Peyer's patch (tissue), 4 donors: ENCODE measurements around the gene PNCK.

Experiments used
- POLR2A ChIP-seq, 2 donors: fragments of 450-650 bp; IDR thresholded peaks; one replicate each; pipeline ENCODE4 v1.5.1; 2017; ENCODE audit warnings: antibody characterized with exemption in 2 of 2, mild to moderate bottlenecking in 2 of 2, moderate library complexity in 2 of 2
- TF ChIP-seq, protein P1 (sequence below), 6 experiments: fragments of 450-650 bp in 4 of 6; fragments of 200-600 bp in 2 of 6; sonication (generic) in 1 of 6; IDR thresholded peaks; one replicate each; pipeline ENCODE4 v1.5.1; 2017 to 2019; ENCODE audit warnings: antibody characterized with exemption in 6 of 6, mild to moderate bottlenecking in 3 of 6, moderate library complexity in 1 of 6

DNA sequence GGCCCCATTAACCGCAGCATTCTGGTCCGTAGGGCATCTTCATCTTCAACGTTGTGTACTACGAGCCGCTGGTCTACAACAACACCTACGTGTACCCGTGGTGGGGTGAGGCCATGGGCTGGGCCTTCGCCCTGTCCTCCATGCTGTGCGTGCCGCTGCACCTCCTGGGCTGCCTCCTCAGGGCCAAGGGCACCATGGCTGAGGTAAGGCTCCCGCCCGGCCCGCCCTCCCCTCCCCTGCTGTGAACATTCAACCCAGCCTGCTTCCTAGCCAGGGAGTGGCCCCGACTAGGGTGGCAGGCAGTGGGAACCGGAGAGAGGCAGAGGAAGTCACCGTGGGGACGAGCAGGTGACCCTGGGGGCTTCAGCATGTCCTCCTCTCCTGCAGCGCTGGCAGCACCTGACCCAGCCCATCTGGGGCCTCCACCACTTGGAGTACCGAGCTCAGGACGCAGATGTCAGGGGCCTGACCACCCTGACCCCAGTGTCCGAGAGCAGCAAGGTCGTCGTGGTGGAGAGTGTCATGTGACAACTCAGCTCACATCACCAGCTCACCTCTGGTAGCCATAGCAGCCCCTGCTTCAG lies 21.2 kb upstream of the PNCK start:
- TF ChIP-seq, protein P1, sequence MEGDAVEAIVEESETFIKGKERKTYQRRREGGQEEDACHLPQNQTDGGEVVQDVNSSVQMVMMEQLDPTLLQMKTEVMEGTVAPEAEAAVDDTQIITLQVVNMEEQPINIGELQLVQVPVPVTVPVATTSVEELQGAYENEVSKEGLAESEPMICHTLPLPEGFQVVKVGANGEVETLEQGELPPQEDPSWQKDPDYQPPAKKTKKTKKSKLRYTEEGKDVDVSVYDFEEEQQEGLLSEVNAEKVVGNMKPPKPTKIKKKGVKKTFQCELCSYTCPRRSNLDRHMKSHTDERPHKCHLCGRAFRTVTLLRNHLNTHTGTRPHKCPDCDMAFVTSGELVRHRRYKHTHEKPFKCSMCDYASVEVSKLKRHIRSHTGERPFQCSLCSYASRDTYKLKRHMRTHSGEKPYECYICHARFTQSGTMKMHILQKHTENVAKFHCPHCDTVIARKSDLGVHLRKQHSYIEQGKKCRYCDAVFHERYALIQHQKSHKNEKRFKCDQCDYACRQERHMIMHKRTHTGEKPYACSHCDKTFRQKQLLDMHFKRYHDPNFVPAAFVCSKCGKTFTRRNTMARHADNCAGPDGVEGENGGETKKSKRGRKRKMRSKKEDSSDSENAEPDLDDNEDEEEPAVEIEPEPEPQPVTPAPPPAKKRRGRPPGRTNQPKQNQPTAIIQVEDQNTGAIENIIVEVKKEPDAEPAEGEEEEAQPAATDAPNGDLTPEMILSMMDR (IDR thresholded peaks at IDR 0.05) = no peak
- no peak for TF ChIP-seq POLR2A (IDR thresholded peaks at IDR 0.05)
